HG02885 (cell line): Measurements from ENCODE around the gene DMAP1.

ENCODE experiments used
- ATAC-seq: cut with Tn5 transposase; IDR thresholded peaks from one replicate; pipeline ENCODE4 v1.9.1; 2021; ENCODE audit warnings: mild to moderate bottlenecking; ENCODE audit not compliant: unreplicated experiment, poor library complexity

DMAP1 gene

DNA sequence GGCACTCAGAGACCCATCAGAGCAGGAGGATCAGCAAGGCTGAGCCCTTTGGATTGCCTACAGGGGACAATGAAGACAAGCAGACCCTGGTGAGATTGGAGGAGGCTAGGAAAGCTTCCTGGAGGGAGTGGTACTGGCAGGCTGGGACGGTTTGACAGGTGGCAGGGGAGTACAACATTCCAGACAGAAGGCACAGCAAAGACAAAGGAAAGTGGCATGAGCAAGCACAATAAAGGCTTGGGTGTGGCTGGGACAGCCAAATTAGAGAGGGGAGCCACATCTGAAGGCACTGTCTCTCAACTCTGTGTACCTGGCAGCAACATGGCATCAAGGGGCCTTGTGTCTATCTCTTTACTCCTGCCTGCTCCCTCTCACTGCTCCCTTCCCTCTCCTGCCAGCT lies 38.2 kb downstream of the DMAP1 start:
- no peak for ATAC-seq

DNA sequence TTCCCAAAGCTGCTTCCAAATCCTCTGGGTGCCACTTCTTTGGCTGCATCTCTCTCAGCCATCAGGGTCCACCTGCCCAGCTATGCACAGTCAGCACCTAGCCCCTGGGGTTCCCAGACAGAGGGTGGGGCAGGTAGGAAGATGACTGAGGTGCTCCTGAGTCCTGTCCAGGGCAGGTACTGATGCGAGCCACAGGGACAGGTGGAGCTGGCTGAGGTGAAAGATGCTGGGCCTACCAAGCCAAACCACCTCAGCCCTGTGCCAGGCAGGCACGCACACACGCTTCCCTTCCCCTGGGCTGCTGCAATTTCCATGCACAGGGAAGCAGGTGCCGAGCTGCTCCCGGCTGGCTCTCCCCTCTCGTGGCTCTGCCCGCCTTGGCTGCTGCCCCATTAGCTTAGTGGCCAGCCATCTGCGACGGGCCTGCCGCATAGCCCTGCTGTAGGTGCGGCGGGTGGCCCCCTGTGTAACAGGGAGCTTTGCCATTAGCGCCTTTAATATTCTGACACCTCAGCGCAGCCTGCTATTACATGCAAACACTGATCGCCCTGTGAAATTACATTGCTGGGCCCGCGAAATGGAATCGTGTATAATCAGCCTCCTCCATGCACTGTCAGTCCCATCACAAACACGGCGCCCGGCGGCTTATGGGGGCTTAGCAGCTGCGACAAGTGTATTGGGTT lies 38.9 kb downstream of the DMAP1 start:
- ATAC-seq, result no peak

DNA sequence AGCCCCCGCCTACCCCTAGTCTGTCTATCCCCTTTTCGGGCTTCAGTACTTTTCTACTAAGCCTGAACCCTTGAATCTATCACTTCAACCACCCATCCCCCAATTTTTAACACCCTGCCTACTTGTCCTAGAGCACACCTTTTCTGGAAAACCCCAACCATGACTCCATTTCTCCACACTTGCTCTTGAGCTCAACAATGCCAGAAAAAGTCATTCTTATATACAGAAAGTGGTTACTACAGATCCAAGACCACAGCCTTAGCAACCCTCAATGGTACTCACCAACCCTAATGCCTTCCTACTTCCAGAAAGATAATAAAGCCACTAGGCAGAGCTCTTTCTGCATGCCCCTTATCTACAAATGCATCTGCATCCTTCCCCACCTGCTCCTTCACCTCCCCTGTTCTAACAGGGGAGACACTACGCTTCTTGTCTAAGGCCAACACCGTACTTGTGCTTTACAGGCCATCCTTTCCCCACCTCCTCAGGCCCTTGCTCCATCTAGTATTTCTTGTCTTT lies 41.2 kb downstream of the DMAP1 start:
- ATAC-seq, result no peak

DNA sequence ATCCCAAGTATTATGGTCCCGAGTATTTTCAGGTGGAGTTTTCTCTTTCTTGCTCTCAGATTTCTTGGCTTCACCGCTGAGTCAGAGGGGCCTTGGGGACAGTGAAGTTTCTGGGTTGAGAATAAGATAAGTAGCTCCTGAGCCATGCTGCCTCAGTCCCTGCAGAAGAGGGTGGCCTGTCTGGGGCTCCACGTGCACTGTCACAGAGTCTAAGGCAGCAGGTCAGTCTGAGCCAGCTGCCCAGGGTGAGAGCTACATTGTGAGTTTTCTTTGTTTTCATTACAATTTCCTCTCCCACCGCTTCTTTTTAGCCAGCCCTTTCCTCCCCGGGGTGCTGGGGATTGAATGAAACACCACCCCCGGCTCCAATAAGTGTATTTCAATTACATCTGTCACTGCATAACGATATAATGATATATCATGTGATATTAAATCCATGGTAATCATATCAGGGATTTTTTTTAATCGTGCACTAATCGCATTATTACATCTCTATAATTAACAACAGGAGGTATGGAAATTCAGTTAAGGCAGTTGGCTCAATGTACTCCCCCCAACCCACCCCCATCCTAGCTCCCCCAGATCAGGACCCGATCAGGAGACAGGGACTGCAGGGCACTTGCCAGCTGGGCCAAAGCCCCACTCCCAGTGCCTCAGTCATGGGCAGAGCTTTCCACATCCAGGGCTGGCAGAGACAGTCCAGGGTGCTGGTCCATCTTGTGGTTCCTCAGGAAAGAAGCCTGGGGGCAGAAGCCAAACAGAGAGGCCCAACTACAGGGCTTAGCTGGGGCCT lies 43.7 kb downstream of the DMAP1 start:
- no peak for ATAC-seq

DNA sequence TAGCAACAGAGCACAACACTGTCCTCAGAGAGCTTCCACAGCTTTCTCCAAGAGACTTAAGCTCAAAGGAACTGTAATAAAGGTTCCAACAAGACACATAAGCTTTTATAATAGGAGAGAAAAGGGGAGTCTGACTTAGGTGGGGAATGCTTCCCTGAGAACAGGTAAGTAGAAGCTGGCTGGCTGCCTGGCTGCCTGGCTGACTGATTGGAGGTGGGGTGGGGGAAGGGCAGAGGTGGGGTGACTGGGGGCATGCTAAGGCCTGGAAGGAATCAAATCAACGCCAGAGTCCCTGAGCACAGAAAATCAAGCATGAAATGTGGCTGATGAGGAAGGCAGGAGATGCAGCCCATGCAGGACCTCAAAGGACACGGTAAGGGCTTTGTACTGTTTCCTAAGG lies 45.8 kb downstream of the DMAP1 start:
- no peak for ATAC-seq

DNA sequence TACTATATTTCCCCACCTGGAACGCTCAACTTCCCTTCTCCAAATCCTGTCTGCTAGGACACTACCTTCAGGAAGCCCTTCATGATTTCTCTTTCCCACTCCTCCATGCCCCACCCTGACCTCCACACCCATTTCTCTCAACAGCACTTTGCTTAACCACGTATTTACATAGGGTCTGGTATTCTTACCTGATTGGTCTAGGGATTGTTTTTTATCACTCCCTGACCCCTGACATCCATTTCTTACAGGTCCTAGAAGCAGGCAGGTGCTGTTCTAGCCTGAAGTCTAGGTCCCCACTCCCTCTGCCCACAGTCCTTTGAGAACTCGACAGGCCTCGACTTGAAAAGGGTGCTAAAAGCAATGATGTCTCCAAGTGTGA lies 47.5 kb downstream of the DMAP1 start:
- no peak for ATAC-seq

DNA sequence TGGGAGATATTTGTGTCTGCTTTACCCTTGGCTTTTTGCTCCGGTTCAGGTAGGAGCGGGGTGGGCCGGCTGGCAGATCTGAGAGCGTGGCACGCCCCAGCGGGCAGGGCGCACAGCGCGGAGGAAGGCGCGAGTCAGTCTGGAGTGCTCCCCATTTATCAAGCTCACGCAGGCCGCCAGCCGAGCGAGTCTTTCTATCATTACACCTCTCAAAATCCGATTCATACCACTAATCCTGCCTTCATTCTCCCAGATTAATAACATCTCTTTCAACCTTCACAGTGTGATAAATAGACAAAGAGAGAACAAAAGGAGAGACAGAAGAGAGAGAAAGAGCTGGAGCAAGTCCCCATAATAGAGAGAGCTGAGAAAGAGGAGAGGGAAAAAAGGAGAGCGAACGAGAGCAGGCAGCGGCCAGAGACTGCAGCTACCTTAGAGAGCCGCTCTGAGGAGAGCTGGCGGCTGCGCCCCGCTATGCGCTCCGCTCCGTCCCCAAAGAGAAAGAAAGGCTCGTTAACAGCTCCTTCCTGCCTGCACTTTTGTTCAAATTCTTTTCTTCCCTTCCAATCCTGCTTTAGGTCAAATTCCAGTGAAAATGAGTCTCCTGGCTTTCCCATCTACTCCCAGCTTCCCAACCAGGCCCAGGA lies 48.0 kb downstream of the DMAP1 start:
- no peak for ATAC-seq

DNA sequence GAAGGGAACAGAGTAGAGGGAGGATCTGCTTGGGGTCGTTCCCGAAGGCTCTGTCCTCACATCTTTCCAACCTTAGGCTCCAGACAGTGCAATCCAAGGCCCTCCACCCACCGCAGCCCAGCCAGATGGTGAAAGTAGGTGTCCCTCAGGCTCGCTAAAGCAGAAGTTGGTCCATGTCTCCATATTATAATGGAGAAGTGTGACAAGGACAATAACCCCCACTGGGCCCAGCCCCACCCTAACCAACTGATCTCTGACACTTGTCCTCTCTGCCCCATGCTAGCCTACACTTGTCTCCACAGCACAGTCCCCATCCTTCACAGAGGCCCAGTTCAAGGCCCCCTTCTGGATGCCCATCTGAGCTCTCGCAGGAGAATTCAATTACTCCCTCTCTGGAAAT lies 48.7 kb downstream of the DMAP1 start:
- ATAC-seq, result no peak

DNA sequence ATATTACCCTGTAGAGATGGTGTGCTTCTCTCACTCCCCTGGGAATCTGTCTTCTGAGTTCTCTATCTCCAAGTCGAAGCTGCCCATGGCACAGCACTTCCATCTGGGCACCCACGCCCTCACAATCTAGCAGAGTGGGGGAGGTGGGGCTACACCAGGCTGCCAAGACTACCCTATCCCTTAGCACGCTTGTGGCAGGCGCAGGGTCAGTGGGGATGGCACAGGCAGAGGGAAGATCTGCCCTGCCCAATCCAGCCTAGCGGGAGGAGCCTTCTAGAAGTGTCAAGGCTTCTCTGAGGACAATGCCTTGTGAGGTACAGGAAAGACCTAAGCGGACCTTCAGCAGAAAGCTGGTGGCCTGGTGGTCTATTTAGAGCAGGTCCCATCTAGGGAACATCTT lies 49.1 kb downstream of the DMAP1 start:
- ATAC-seq, result no peak

DNA sequence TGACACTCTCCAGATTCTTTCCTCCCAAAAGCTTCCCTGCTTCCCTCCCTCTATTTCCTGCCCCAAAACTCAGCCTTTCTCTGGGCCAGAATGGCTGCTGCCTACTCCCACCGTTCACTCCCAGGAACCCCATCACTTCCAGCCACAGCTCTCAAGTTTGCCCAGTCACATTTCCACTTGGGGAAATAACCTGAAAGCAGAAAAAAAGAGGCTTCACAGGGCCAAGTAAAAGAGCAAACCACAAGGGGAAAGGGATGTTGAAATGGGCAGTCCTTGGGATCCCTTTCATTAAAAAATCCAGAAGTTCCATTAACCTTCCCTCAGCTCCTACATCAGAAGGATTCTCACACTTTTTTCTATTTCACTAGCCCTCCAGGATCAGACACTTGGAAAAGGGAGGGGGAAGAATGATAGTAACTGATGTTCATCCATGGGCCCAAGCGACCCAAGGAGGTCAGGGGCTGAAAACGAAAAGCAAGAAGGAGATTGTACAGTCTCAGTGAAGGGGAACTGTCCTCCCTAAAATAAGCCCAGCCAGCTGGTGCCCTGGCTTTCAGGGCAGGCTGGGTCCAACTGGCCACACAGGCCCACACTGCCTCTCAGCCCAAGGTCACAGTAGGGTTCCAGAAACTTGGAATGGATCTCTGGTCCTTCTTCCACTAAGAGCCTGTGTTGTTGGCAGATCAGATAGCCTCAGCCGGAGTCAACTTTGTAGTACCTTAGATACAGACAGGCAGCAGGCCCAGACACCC lies 49.7 kb downstream of the DMAP1 start:
- ATAC-seq, result no peak

DNA sequence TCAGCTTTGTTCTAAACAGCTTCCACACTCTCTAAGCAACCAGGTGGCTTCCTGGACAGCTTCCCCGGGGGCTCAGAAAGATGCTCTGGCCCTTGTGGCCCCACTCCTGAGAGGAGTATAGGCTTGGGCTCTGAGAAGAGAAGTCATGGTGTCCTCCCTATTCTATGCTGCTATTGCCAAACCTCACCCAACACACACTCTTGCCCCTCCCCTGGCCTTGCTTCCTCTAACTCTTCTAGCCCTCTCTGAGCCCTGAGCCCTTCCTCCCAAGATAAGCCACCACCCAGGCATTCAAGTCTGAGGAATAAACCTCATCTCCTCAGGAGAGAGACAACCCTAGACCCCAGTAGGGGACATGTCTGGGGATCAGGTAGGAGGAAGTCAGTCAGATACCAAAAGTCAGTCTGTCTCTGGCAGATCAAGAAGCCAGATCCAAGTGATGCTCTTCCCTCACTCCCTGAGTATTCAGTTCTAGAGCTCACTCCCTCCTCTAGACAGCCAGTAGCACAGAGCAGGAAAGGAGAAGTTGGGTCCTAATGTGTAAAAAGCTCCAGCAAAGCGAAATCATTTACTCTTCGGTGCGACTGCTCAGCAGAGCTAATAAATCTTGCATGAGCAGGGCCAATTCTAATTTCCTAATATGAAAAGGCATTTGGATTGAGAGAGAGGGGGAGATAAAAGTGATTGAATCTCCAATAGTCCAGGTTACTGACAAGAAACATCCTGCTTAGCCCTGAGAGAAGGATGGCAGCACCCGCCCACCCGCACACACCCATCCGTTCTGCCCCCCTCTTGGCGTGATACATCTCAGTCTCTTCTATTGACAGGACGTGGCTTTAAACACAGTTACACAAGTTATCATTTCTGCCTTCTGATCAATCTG lies 50.5 kb downstream of the DMAP1 start:
- ATAC-seq, result no peak

DNA sequence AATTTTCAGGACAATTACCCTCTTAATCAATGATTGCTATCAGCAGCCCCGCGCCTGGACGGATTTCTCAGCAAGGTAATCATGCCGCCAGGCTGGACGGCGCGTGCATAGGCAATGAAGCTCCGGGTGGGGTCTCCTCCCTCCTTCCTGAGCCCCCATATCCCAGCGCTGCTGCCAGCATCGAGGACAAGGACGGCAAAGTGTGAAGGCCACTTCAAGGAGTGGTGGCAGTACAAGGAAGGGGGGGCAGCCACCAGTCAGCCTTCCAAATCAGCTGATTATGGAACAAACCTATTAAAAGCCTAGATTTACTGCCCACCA lies 51.1 kb downstream of the DMAP1 start:
- no peak for ATAC-seq

DNA sequence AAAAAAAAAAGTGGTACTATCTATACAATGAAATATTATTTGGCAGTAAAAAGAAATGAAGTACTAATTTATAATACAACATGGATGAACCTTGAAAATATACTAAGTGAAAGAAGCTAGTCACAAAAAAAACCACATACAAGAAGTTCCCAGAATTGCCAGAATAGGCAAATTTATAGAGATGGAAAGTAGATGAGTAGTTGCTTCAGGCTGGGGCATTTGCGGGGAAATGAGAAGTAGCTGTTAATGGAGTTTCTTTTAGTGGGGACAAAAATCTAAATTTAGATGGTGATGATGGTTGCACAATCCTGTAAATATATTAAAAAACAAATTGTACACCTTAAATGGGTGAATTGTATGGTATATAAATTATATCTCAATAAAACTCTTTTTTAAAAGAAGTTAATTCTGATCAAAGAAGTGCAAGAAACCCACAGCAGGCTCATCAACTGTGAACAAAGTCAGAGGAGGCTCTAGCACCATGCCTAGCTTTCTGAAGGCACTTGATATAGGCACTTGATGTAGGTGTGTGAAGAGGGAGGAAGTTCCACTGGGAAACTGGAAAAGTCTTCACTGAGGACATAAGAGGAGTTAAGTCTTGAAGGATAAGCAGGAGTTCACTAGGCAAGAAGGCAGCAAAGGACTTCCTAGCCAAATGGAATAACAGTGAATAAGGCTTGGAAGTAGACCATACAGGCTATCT lies 52.5 kb downstream of the DMAP1 start:
- ATAC-seq, result no peak

DNA sequence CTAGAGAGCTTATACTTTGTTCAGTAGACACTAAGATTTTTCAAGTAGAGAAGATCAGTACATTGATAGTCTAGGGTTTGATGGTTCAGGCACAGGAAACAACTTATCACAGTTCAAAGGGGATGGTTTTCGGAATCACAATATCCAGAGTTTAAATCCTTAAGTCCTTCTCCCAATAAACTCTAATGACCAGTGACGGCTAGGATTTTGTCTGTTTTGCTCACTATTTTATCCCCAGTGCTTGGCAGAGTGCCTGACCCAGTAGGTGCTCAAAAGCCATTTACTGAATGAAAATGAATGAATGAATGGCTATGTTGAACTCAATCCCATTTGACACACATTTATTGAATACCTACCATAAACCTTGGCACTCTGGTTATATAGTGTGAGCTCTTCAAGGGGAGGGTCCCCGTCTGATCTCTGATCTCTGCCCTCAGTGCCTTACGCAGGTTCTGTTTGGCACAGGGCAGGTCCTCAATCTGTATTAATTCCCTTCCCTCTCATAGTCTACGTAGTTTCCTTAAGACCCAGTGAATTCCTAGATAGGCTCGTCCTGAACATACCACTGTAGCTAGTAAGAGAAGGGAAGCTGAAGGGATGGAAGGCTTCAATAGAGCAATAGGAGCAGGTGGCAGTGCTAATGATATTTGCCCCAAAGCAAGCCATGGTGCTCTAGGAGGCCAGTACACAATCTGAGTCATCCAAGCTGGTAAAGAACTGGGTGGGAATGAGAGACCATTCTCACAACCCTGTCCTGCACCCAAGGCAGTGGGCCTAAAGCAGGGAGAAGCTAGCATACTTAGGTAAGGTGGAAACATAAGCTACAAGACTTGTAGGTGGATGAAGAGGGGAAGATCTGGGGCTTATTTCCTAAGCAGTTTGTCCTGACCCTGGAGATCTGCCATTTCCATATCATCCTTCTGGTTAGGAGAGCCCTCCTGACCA lies 53.4 kb downstream of the DMAP1 start:
- ATAC-seq, result no peak

DNA sequence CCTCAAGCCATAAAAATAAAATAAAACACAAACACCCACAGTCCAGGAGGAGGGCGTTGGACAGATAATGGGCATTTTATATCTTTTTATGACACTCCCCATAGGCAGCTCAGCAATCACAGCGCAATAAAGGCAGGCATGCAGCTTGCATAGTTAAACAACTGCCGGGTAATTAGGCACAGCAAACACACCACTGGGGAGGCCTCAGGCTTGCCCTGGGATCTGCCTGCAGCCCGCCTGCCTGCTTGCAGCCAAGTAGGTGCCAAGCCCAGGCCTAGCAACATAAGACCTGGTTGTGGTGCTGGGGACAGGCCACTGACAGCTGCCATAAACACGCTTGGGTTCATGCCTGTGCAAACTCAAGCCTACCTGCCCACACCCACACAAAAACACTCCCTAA lies 54.2 kb downstream of the DMAP1 start:
- ATAC-seq, result no peak

DNA sequence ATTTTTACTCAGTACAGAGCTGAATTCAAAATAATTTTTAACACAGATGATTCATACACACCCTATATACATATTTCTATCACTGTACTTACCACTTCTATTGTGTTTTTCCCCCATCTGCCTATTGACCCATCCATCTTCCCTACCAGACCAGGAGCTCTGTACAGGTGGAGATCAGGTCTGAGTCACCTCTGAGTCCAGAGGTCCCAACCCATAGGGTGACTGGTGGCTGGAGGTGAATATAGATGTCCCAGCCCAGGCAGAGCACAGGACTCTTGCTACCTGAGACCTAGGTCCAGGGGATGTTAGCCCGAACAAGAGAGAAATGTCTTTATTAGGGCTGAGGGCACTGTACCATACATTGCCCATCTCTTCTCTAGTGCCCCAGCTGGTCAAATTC lies 54.8 kb downstream of the DMAP1 start:
- no peak for ATAC-seq
